ENCODE data around the gene ELFN1.

Gene ELFN1

DNA sequence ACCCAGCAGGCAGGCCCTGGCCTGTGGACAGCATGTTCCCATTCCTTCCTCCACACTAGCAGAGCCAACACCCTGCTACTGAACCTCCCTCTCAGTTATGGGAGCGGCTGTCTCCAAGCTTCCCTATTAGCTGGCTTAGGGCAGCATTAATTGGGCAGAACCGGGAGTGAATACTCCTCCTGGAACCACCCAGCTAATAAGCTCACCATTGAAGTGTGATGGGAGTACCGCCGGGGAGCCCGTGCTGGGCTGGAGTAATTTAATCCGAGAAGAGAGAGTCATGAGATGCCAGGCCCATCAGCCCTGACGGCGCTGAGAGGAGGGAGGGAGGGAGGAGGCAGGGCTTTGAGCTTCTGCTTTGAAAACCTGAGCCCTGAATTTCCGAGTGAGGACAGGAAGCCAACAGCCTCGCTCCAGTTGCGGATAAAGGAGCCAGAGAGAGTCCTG is 31.8 kb upstream of the ELFN1 start:
- Histone ChIP-seq H3K4me3 (replicated peaks; ENCODE audit: insufficient read depth, low read length) (no peak overlapping the region), H3K27ac (replicated peaks) (no peak overlapping the region), H3K27me3 (ENCODE audit: insufficient read depth, poor library complexity, severe bottlenecking) (no peaks in the 10 kb centered on the region)
- DNase-seq (ENCODE audit: low read depth in 1 of 2, low spot score in 1 of 2): no peak
- no peak for TF ChIP-seq SPI1 (IDR thresholded peaks at IDR 0.05; ENCODE audit: borderline replicate concordance, low read depth)

DNA sequence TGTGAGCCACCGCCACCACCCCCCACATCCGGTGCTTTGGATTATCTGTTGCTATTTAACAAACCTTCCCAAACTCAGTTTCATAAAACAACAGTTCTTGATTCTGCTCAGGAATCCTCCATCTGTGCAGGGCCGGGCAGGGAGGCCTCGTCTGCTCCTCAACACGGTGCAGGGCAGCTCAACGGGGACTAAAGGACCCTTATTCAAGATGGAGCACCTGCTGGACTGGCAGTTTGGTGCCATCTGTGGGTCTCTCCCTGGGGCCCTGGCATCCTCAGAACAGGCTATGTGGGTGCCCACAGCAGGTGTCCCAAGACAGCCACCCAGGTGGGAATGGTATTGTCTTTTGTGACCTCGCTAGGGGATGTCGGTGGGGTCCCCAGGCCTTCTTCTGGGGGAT is 31.0 kb upstream of the ELFN1 start:
- Histone ChIP-seq H3K4me3 (replicated peaks; ENCODE audit: insufficient read depth, low read length) (no peak overlapping the region), H3K27ac (replicated peaks) (no peak overlapping the region), H3K27me3 (ENCODE audit: insufficient read depth, poor library complexity, severe bottlenecking) (no peaks in the 10 kb centered on the region)
- no peak for TF ChIP-seq GABPA (IDR thresholded peaks at IDR 0.05; ENCODE audit: low read depth)
- TF ChIP-seq, protein P1, sequence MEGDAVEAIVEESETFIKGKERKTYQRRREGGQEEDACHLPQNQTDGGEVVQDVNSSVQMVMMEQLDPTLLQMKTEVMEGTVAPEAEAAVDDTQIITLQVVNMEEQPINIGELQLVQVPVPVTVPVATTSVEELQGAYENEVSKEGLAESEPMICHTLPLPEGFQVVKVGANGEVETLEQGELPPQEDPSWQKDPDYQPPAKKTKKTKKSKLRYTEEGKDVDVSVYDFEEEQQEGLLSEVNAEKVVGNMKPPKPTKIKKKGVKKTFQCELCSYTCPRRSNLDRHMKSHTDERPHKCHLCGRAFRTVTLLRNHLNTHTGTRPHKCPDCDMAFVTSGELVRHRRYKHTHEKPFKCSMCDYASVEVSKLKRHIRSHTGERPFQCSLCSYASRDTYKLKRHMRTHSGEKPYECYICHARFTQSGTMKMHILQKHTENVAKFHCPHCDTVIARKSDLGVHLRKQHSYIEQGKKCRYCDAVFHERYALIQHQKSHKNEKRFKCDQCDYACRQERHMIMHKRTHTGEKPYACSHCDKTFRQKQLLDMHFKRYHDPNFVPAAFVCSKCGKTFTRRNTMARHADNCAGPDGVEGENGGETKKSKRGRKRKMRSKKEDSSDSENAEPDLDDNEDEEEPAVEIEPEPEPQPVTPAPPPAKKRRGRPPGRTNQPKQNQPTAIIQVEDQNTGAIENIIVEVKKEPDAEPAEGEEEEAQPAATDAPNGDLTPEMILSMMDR (IDR thresholded peaks at IDR 0.05; ENCODE audit: insufficient read depth, low read length): no peak
- no peak for DNase-seq (ENCODE audit: low read depth in 1 of 2, low spot score in 1 of 2)

DNA sequence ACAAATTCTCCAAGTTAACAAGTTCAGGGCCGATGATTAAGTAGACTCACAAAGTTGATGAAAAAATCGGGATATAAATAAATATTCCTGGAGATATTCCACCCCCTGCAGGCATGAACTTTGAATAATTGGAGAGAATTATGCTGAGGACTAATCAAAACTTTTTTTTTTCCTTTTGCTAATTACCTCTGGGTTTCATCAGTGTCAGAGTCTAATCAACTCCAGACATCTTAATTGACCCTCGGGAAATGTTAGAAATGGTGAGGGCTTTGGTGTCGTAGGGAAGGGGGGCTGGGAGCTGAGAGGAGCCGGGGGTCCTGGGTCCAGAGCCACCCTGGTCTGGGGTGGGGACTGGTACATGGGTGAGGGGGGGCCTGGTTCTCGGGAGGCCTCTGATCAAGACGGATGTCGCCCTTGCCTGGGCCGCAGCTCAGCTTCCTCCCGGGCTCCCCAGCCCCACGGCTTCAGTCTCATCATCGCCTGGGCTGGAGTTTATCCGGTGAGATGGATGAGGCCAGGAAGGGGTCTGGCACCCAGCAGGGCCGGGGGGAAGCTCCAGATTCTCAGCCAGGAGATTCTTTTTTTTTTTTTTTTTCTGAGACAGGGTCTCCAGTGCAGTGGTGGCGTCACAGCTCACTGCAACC is 30.4 kb upstream of the ELFN1 start:
- no peak for DNase-seq (ENCODE audit: low read depth in 1 of 2, low spot score in 1 of 2)
- Histone ChIP-seq H3K4me3 (replicated peaks; ENCODE audit: insufficient read depth, low read length) (no peak overlapping the region), H3K27ac (replicated peaks) (no peak overlapping the region), H3K27me3 (ENCODE audit: insufficient read depth, poor library complexity, severe bottlenecking) (no peaks in the 10 kb centered on the region)
- TF ChIP-seq POLR2AphosphoS5 (IDR thresholded peaks at IDR 0.05; ENCODE audit: low read depth) (no peak), GABPA (IDR thresholded peaks at IDR 0.05; ENCODE audit: low read depth) (no peak)
- TF ChIP-seq, protein P1 (IDR thresholded peaks at IDR 0.05; ENCODE audit: insufficient read depth, low read length): no peak
- TF ChIP-seq, protein P2, sequence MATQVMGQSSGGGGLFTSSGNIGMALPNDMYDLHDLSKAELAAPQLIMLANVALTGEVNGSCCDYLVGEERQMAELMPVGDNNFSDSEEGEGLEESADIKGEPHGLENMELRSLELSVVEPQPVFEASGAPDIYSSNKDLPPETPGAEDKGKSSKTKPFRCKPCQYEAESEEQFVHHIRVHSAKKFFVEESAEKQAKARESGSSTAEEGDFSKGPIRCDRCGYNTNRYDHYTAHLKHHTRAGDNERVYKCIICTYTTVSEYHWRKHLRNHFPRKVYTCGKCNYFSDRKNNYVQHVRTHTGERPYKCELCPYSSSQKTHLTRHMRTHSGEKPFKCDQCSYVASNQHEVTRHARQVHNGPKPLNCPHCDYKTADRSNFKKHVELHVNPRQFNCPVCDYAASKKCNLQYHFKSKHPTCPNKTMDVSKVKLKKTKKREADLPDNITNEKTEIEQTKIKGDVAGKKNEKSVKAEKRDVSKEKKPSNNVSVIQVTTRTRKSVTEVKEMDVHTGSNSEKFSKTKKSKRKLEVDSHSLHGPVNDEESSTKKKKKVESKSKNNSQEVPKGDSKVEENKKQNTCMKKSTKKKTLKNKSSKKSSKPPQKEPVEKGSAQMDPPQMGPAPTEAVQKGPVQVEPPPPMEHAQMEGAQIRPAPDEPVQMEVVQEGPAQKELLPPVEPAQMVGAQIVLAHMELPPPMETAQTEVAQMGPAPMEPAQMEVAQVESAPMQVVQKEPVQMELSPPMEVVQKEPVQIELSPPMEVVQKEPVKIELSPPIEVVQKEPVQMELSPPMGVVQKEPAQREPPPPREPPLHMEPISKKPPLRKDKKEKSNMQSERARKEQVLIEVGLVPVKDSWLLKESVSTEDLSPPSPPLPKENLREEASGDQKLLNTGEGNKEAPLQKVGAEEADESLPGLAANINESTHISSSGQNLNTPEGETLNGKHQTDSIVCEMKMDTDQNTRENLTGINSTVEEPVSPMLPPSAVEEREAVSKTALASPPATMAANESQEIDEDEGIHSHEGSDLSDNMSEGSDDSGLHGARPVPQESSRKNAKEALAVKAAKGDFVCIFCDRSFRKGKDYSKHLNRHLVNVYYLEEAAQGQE (IDR thresholded peaks at IDR 0.05; ENCODE audit: insufficient replicate concordance, low read depth): no peak

DNA sequence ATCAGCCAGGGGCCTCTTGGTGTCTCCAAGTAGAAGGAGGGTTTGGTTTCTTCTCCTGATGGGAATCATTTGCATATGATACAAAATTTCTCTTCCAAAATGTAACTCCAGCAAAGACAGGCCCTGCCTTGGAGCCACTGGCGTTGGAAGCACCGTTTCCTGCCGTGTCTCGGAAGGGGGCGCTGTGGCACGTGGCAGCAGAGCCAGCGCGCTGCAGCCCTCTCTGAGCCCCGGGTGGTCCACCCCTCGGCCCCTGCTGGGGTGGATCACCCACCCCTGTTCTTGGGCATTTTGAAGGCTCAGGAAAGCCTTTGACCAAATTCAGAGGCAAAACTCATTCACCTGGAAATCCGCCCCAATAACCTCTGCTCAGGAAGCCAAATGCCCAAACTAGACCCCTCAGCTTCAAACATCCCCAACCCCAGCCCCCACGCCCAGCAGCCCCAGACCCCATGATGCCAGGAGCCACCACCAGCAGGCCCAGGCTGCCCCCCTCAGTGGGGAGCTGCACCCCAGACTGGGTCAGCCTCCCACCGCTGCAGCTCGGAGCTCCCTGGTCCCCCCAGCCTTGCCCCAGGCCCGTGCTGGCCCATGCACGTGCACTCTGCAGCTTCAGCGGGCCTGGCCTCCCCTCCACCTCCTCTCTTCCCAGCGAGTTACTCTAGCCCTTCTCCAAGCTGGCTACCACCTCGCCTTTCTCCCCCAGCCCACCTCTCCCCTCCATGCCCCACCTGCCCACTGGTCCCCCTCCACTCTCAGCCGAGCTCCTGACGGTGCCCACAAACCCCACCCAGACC is 29.5 kb upstream of the ELFN1 start:
- no peak for DNase-seq (ENCODE audit: low read depth in 1 of 2, low spot score in 1 of 2)

More for the DNA sequence above, 29.5 kb upstream of the ELFN1 start:
- no peak overlapping the region for H3K27ac ChIP-seq (replicated peaks)
- TF ChIP-seq SPI1 (IDR thresholded peaks at IDR 0.05; ENCODE audit: borderline replicate concordance, low read depth) (no peak), POLR2AphosphoS5 (IDR thresholded peaks at IDR 0.05; ENCODE audit: low read depth) (no peak), GABPA (IDR thresholded peaks at IDR 0.05; ENCODE audit: low read depth) (no peak)
- TF ChIP-seq, protein P2 (IDR thresholded peaks at IDR 0.05; ENCODE audit: insufficient replicate concordance, low read depth): no peak
- TF ChIP-seq, protein P1 (IDR thresholded peaks at IDR 0.05; ENCODE audit: insufficient read depth, low read length): no peak
- no peak overlapping the region for H3K4me3 ChIP-seq (replicated peaks; ENCODE audit: insufficient read depth, low read length)
- H3K27me3 ChIP-seq (ENCODE audit: insufficient read depth, poor library complexity, severe bottlenecking): no peaks in the 10 kb centered on the region
